ENCODE measurements around the gene EFCAB6.

Gene EFCAB6

DNA sequence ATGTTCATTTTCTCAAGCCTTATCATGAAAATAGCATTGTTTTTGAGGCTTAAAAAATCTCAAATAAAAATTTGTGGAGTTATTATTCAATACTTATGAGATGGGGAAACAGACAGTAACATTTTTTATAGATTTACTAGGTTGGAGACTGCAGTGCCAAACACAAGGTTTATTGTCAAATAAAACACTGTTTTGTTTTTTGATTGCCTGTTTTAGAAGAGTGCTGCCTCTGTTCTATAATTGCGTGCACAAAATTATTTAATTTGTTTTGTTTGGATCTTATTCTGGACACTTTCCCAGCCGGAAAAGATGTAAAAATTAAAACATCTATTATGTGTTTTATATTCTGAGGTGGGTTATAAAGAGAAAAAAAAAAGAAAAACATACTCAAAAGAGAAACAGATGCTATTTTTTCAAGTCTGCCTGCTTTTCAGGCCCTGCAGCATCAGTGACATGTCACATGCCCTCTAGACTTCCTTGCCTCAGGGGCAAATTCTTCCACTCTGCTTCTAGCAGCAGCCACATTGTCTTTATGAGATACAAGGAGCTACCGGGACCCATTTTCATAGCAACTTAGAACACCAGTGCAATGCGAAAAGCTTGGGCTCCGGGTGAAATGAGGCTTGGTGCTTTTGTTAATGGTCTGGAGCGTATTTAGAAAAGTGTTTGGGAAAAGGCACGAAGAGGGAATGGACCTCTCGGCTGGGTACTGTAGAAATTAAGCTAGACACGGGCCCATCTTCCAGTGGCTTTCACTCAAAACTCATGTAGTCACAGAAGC lies 77.5 kb downstream of the EFCAB6 start:
- no peak for DNase-seq
- in situ Hi-C loops (cut with MboI; ENCODE audit: low pct_unique_long_range_greater_than_20kb, low sequenced_read_pairs) = no loop called here

DNA sequence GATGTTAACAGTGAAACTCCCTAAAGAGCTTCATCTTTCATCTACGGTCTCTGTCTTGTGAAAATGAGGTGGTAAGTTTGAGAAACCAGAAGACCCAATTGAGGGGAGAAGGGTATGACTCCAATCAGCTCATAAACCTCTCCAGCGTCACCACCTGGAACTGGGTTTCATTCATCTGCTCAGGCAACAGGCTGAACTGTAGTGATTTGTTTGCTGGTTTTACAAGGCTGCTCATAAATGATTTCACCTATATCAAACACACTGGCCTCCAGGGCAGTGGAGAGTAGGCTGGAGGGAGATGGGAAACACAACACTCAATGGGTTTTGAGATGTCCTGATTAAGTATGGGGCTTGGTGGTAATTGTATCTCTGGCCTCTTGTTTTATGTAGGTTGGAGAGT lies 79.0 kb downstream of the EFCAB6 start:
- in situ Hi-C loops (cut with MboI; ENCODE audit: low pct_unique_long_range_greater_than_20kb, low sequenced_read_pairs) = no loop called here
- no peak for DNase-seq

DNA sequence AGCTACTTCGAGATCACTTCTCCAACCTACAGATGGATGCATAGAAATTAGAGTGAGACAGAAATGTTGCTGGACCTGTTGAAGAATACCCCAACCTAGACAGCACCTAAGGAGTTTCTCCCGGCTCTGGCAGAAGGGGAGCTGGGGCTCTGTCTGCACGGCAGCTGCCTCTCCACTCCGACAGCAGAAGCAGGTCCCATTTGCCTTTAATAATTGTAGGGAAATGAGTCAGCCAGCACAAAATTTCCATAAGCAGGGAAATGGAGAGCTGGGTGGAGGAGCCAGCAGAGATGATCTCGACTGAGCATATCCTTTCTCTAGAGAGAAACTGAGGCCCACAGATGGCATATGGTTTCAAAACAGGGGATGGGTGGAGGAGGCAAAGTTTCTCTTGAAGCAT lies 80.1 kb downstream of the EFCAB6 start:
- in situ Hi-C loops (cut with MboI; ENCODE audit: low pct_unique_long_range_greater_than_20kb, low sequenced_read_pairs) = no loop called here
- no peak for DNase-seq

DNA sequence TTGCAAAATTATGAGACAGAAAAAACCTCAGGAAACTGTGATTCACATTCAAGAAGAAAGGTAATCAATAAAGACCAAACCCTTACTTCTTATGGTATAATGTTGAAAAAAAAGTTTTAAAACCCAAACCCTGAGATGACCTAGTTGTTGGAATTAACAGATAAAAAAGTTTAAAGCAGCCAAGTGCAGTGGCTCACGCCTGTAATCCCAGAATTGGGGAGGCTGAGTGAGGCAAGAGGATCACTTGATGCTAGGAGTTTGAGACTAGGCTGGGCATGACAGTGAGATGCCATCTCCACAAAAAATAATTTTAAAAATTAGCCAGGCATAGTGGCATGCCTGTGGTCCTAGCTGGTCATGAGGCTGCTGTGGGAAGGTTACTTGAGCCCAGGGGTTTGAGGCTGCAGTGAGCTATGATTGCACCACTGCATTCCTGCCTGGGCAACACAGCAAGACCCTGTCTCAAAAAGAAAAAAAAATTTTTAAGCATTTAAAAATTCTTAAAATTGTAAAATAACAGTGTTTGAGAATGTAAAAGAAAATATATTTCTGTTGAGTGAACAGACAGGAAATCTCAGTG lies 85.1 kb downstream of the EFCAB6 start:
- DNase-seq = no peak

DNA sequence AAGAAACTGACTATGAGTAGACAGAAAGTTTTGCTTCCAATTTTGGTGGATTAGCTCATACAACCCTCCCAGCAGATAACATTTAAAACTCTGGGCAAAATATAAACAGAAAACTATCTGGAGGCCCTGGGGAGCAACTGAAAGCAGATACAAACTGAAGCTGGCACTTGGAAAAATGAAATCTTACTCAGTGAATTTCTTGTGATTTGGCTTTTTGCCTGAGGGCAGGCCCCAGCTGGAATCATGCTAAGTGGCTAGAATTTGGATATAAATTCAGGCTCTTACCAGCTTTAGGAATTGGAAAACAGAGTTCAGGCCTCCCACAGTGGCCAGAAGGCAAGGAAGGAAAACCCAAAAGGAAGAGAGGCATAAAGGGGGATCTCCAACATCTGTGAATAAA lies 85.8 kb downstream of the EFCAB6 start:
- no peak for DNase-seq
- in situ Hi-C loops (cut with MboI; ENCODE audit: low pct_unique_long_range_greater_than_20kb, low sequenced_read_pairs) = no loop called here

More for the DNA sequence above, 85.1 kb downstream of the EFCAB6 start:
- in situ Hi-C loops (cut with MboI; ENCODE audit: low pct_unique_long_range_greater_than_20kb, low sequenced_read_pairs) = no loop called here

DNA sequence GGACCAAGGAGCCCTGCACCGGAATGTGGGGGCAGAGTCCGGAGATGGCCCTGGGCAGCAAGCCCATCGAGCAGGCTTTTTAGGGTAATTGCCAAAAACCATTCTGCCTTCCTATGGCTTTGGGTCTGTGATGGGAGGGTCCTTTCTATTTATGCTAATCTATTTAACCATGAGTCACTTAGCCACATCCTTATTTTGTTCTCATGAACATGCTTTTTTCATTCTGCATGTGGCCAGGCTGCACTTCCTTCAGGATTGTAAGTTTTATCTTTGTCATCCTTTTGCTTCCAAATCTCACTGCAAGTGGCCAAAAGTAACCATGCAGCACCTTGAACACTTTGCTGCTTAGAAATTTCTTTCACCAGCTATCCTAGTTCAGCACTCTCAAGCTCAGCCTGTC lies 88.3 kb downstream of the EFCAB6 start:
- DNase-seq = no peak
- in situ Hi-C loops (cut with MboI; ENCODE audit: low pct_unique_long_range_greater_than_20kb, low sequenced_read_pairs) = no loop called here

DNA sequence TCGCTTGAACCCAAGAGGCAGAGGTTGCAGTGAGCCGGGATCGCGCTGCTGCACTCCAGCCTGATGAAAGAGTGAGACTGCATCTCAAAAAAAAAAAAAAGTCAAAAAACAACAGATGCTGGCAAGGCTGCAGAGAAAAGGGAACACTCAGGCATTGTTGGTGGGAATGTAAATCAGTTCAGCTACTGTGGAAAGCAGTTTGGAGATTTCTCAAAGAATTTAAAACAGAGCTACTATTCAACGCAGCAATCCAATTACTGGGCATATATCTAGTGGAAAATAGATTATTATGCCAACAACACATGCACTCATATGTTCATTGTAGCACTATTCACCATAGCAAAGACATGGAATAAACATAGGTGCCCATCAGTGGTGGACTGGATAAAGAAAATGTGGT lies 89.7 kb downstream of the EFCAB6 start:
- in situ Hi-C loops (cut with MboI; ENCODE audit: low pct_unique_long_range_greater_than_20kb, low sequenced_read_pairs) = no loop called here
- no peak for DNase-seq

DNA sequence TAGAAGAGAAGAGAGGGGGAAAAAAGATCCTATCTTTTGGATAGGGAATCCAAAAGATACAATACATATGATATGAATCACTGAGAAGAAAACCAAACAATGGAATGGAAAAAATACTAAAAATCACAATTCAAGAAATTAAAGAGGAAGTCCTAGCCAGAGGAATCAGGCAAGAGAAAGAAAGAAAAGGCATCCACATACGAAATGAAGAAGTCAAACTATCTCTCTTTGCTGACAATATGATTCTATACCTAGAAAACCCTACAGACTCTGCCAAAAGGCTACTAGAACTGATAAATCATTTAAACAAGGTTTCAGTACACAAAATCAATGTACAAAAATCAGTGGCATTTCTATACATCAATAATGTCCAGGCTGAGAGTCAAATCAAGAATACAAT lies 91.4 kb downstream of the EFCAB6 start:
- in situ Hi-C loops (cut with MboI; ENCODE audit: low pct_unique_long_range_greater_than_20kb, low sequenced_read_pairs) = no loop called here
- DNase-seq = no peak

DNA sequence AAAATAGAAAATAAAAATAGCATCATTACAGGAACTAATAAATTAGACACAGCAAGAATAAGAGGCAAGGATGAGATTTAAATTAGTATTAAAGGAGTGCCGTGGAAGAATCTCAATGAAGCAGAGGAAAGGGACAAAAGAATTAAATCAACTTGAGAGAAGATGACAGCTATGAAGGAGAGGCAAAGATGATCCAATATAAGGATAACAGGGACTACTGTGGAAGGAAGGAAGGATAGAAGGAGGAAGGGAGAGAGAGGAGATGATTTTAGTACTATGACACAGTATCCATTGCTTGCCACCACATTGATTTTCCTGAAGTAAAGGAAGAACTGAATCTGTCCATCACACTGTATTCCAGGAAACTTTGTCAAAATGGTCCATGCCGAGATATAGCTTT lies 98.0 kb downstream of the EFCAB6 start:
- in situ Hi-C loops (cut with MboI; ENCODE audit: low pct_unique_long_range_greater_than_20kb, low sequenced_read_pairs) = no loop called here
- no peak for DNase-seq

DNA sequence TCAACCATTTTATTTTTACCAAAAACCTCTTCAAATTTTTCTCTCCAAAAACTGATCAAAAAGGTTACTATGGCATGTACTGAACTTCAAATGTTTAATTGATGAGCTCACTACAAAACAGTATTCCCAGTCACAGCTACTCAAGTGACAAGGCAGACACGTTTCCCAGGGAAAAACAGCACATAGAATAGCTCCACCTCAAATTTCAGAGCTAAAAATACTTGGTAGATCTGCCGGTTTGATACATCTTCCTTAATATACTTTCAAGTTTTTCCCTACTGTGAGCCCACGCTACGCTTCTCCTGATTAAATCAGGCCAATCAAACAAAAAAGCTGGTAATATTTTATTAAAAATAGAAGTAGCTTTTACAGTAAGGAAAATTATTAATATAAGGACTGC lies 100.4 kb downstream of the EFCAB6 start:
- DNase-seq = no peak
- in situ Hi-C loops (cut with MboI; ENCODE audit: low pct_unique_long_range_greater_than_20kb, low sequenced_read_pairs) = no loop called here

DNA sequence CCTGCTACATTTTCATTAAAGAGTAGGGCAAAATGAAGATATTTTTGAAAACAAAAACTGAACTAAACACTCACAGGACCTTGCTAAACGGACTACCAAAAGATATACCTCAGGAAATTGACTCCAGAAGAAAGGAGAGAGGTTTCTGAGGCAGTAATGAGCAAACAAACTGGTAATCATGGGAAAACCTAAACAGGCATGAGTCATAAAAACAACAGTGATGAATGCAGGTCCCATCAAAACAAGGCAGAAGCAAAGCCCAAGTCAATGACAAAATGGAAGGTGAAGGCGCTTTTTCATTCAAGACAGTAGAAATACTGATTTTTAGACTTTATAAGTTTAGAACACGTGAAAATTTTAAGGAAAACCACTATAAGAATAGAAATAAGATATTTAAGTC lies 104.5 kb downstream of the EFCAB6 start:
- no peak for DNase-seq
- in situ Hi-C loops (cut with MboI; ENCODE audit: low pct_unique_long_range_greater_than_20kb, low sequenced_read_pairs) = no loop called here

DNA sequence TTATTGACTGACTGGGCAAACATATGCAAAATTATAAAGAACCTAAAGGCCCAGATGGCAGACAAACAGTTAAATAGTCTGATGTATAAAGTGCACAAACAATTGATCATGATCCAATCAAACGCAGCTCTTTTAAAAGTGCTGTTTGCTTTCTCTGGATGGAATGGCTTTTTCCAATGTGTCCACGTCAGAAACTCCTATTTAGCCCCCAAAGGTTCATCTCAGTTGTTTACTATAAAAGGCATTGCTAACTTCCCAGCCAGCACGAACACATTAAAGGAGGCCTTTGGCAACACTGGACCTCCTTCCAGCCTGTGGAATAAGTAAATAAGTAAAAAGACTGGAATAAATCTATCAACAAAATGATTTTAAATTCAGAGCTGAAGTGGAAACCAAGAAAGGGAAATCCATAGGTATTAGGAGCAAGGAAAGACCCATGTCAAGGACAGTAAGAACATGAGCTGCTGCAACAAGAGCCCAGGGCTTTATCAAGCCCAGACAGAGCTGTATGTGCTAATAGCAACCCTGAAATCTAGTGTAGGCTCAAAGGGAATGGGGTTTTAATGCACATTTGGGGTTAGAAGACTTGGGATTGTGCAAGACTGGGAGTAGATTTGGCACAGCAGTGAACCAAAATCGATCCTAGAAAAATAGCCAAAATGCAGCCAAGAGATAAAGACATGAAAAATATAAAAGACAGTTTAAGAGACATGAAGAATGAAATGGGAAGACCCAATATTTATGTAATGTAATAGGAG lies 105.4 kb downstream of the EFCAB6 start:
- in situ Hi-C loops (cut with MboI; ENCODE audit: low pct_unique_long_range_greater_than_20kb, low sequenced_read_pairs) = no loop called here
- no peak for DNase-seq

DNA sequence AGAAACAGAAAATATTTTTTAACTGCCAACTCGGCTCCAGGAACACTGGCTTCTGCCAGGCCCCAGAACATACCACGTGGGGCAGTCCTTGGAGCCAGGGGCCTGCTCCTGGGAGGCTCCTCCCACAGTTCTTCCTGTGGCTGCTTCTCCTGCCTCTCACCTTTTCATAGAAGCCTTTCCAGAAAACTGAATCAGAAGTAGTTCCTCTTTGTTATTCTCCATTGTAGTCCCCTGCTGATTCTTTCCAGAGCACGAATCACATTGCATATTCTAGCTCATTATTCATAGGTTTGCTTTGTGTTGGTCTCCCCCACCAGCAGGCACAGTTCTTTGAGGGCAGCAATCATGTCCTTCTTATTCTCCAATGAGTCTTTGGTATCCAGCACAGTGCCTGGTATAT lies 106.0 kb downstream of the EFCAB6 start:
- in situ Hi-C loops (cut with MboI; ENCODE audit: low pct_unique_long_range_greater_than_20kb, low sequenced_read_pairs) = no loop called here

DNA sequence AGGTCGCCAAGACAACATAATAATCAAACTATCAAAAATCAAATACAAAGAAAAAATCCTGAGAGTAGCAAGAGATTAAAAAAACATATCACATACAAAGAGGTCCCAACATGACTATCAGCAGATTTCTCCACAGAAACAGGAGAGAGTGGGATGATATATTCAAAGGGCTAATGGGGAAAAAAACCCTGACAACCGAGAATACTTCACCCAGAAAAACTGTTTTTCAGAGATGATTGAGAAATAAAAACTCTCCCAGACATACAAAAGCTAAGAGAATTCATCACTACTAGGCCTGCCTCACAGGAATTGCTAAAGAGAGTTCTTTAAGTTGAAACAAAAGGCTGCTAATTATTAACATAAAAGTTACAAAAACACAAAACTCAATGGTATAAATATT lies 108.1 kb downstream of the EFCAB6 start:
- no peak for DNase-seq
- in situ Hi-C loops (cut with MboI; ENCODE audit: low pct_unique_long_range_greater_than_20kb, low sequenced_read_pairs) = no loop called here

More for the DNA sequence above, 106.0 kb downstream of the EFCAB6 start:
- no peak for DNase-seq

DNA sequence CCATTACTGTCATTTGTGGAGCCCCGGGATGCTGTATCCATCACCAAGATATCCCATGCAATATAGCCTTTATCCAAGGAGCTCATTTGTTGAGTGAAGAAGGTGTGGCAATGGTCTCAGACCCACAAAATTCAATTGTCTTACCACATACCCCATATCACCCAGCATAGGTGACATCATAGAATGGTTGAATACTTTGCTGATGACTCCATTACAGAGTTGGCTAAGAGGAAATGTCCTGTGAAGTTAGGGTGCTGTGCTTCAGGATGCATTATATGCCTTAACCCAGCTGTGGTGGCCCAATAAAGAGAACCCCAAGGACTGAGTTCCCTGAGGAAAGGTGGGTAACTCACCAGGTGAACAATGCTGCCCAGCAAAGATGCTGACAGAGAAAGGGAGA lies 113.7 kb downstream of the EFCAB6 start:
- DNase-seq = no peak
- in situ Hi-C loops (cut with MboI; ENCODE audit: low pct_unique_long_range_greater_than_20kb, low sequenced_read_pairs) = no loop called here

DNA sequence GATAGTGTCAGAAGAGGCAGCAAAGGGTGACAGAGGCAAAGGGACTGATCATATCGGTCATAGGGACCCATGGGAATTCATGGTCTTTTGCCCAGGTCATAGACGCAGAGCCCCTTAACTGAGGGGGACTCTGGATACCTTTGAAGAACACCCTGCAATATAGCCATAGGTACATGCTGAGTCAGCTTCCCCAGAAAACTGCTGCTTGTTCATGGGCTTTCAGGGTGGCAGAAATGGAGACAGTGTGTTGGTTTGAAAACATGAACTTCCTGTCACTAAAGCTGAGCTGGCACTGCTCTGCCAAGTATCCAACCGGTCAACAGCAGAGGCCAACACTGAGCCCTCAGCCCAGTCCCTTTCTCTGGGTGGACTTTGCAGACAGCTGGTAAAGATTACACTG lies 114.2 kb downstream of the EFCAB6 start:
- DNase-seq = no peak
- in situ Hi-C loops (cut with MboI; ENCODE audit: low pct_unique_long_range_greater_than_20kb, low sequenced_read_pairs) = no loop called here

DNA sequence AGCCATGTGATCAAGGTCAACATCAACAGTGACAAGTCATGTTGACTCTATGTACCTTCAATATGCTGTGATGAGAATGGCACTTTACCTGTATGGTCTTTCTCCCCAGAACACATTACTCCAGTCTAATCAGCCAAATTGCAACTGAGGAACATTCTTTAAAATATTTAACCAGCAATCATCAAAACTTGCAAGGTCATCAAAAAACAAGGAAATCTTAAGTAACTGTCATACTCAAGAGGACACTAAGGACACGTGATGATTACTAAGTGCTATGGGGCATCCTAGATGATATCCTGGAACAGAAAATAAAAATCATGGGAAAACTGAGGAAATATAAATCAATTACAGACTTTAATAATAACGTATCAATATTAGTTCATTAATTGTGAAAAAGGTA lies 118.9 kb downstream of the EFCAB6 start:
- in situ Hi-C loops (cut with MboI; ENCODE audit: low pct_unique_long_range_greater_than_20kb, low sequenced_read_pairs) = no loop called here
- DNase-seq = no peak

DNA sequence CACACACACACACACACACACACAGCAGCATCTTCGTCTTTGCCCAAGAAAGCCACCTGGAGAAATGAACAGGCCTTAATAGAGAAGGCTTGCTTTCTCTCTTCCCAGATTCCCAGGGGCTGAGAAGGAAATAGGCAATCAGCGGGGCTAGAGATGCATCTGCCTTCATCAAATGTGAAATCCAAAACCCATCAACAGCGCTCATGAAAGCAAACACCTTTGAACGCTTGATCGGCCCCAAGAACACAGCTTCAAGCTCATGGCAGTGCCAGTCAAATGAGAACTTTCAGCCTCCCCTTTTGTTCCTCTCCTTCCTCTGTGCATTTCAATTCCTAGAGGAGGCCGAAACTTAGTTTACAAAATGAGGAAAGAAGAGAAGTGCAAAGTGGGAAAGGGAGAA lies 122.7 kb downstream of the EFCAB6 start:
- in situ Hi-C loops (cut with MboI; ENCODE audit: low pct_unique_long_range_greater_than_20kb, low sequenced_read_pairs) = no loop called here
- DNase-seq = no peak

DNA sequence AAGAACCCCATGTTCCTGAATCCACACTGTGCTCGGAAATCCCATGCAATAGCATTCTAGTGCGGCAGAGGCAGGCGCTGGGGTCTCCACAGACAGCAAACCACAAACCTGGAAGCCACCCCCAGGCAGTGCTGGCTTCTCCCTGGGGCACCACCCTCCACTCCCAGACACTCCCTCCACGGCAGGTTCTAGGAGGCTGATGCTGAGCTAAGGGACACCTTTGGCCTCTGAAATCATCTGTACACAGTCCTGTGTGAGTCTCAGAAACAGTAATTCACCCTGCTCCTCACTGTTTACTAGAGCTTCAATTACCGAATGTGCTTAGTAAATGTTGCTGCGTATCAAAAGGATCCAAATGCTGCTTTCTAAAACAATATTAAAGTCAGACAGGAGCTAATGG lies 129.3 kb downstream of the EFCAB6 start:
- in situ Hi-C loops (cut with MboI; ENCODE audit: low pct_unique_long_range_greater_than_20kb, low sequenced_read_pairs) = no loop called here
- no peak for DNase-seq

DNA sequence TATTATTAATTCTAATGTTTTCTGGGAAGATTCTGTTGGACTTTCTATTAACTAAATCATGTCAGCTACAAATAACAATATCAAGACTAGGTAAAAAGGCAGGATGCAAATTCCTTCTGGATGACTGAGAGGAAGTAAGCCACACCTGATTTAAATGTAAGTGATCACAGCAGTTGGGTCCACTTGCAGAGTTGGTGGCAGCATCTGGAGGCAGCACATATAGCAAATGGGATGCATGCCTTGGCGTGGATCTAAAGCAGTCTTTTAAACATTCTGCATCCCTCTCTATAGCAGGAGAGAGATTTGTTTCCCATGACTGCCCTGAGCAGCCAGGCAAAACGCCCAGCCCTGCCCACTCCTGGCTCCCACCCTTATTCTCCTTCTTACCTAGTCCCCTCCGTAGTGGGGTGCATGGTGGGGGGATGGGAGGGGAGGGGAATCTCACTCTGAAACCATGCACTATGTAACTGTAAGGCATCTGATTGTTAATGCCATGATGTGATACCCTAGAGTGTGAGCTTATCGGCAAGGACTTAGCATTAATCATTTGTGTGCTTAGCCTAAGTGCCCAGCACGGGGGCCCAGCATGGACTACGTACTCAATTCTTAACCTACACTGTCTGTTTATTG lies 130.3 kb downstream of the EFCAB6 start:
- no peak for DNase-seq
- in situ Hi-C loops (cut with MboI; ENCODE audit: low pct_unique_long_range_greater_than_20kb, low sequenced_read_pairs) = no loop called here
